ENCODE measurements around the gene CD40.

CD40 gene

GRCh38 chr20:46139908-46140482 lies 21.9 kb downstream of the CD40 start:
- FAIRE-seq = no peak
- no peak for DNase-seq (ENCODE audit: insufficient read length, low spot score)
- TF ChIP-seq POU2F2 (IDR thresholded peaks at IDR 0.05; ENCODE audit: low read depth, low read length) = no peak
- TF ChIP-seq TAF1 (IDR thresholded peaks at IDR 0.05; ENCODE audit: low read depth, low read length) = no peak
- no peak for TF ChIP-seq PAX5 (IDR thresholded peaks at IDR 0.05; ENCODE audit: insufficient read depth, low read length, severe bottlenecking)
- no peak for TF ChIP-seq SPI1 (IDR thresholded peaks at IDR 0.05; ENCODE audit: low read depth, low read length)
- TF ChIP-seq POLR2AphosphoS5 (IDR thresholded peaks at IDR 0.05; ENCODE audit: low read depth, low read length) = no peak
- TF ChIP-seq POLR2A (IDR thresholded peaks at IDR 0.05; ENCODE audit: low read depth, low read length) = no peak

- no peak for DNase-seq (ENCODE audit: insufficient read length, low spot score)
- TF ChIP-seq SPI1 (IDR thresholded peaks at IDR 0.05; ENCODE audit: low read depth, low read length) = no peak
- TF ChIP-seq POLR2AphosphoS5 (IDR thresholded peaks at IDR 0.05; ENCODE audit: low read depth, low read length) = no peak
- no peak for TF ChIP-seq PAX5 (IDR thresholded peaks at IDR 0.05; ENCODE audit: insufficient read depth, low read length, severe bottlenecking)
- TF ChIP-seq TAF1 (IDR thresholded peaks at IDR 0.05; ENCODE audit: low read depth, low read length) = no peak
- TF ChIP-seq POU2F2 (IDR thresholded peaks at IDR 0.05; ENCODE audit: low read depth, low read length) = no peak
- no peak for TF ChIP-seq POLR2A (IDR thresholded peaks at IDR 0.05; ENCODE audit: low read depth, low read length)
- FAIRE-seq = no peak
Measured at GRCh38 chr20:46142124-46142523, 24.0 kb downstream of the CD40 start.

DNA sequence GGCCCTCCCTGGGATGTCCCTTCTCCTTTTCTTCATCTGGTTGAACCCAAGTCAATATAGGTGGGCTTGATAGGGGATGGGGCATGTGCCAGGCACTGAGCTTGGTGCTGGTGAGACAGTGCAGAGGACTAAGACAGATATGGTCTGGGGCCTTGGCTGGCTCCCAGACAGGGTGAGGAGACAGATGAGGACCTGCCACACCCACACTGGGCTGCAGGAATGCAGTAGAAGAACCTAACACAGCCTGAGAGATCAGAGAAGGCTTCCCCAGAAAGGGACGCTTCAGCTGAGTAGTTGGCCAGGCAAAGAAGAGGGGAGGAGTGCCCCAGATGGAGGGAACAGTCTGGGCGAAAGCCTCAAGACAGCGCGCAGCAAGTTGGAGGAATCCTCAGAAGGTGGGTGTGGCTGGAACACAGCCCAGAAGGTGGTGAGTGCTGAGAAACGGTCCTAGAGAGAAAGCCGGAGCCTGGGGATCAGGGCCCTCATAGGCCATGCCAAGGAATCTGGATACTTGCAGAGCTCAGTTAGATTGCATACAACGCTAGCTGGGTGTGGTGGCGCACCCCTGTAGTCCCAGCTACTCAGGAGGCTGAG lies 26.4 kb downstream of the CD40 start:
- no peak for FAIRE-seq
- no peak for TF ChIP-seq TAF1 (IDR thresholded peaks at IDR 0.05; ENCODE audit: low read depth, low read length)
- DNase-seq (ENCODE audit: insufficient read length, low spot score) = no peak

GRCh38 chr20:46145713-46146112 lies 27.6 kb downstream of the CD40 start:
- no peak for DNase-seq (ENCODE audit: insufficient read length, low spot score)
- FAIRE-seq = no peak
- TF ChIP-seq SPI1 (IDR thresholded peaks at IDR 0.05; ENCODE audit: low read depth, low read length) (no peak), POLR2A (IDR thresholded peaks at IDR 0.05; ENCODE audit: low read depth, low read length) (no peak), POLR2AphosphoS5 (IDR thresholded peaks at IDR 0.05; ENCODE audit: low read depth, low read length) (no peak), TAF1 (IDR thresholded peaks at IDR 0.05; ENCODE audit: low read depth, low read length) (no peak), POU2F2 (IDR thresholded peaks at IDR 0.05; ENCODE audit: low read depth, low read length) (no peak), PAX5 (IDR thresholded peaks at IDR 0.05; ENCODE audit: insufficient read depth, low read length, severe bottlenecking) (no peak)

- TF ChIP-seq POU2F2 (IDR thresholded peaks at IDR 0.05; ENCODE audit: low read depth, low read length) = no peak
- no peak for TF ChIP-seq TAF1 (IDR thresholded peaks at IDR 0.05; ENCODE audit: low read depth, low read length)
- TF ChIP-seq POLR2AphosphoS5 (IDR thresholded peaks at IDR 0.05; ENCODE audit: low read depth, low read length) = no peak
- TF ChIP-seq POLR2A (IDR thresholded peaks at IDR 0.05; ENCODE audit: low read depth, low read length) = no peak
- no peak for TF ChIP-seq PAX5 (IDR thresholded peaks at IDR 0.05; ENCODE audit: insufficient read depth, low read length, severe bottlenecking)
- TF ChIP-seq SPI1 (IDR thresholded peaks at IDR 0.05; ENCODE audit: low read depth, low read length) = no peak
- FAIRE-seq = no peak
- DNase-seq (ENCODE audit: insufficient read length, low spot score) = no peak
Measured at GRCh38 chr20:46148313-46149208, 30.4 kb downstream of the CD40 start.

DNA sequence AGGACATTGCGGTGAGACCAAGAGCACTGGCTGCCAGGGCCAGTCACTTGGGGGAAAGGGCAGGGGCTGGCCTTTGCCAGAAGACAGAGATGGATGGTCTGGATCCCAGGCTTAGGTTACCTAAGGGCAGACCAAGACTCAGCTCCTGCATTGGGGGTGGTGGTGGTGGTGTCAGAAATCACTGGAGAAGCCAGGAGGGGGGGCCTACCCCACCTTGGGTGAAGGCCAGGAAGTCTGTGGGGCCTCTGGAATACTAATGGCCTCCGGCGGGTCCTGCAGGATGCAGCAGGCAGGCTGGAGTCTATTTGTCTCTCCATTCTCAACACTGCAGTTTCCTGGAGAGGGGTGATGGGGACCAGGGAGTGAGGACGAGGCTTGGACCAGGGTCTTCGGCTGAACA lies 32.8 kb downstream of the CD40 start:
- FAIRE-seq = no peak
- no peak for DNase-seq (ENCODE audit: insufficient read length, low spot score)
- TF ChIP-seq POU2F2 (IDR thresholded peaks at IDR 0.05; ENCODE audit: low read depth, low read length) (no peak), SPI1 (IDR thresholded peaks at IDR 0.05; ENCODE audit: low read depth, low read length) (no peak), POLR2AphosphoS5 (IDR thresholded peaks at IDR 0.05; ENCODE audit: low read depth, low read length) (no peak), POLR2A (IDR thresholded peaks at IDR 0.05; ENCODE audit: low read depth, low read length) (no peak), TAF1 (IDR thresholded peaks at IDR 0.05; ENCODE audit: low read depth, low read length) (no peak), PAX5 (IDR thresholded peaks at IDR 0.05; ENCODE audit: insufficient read depth, low read length, severe bottlenecking) (no peak)

GRCh38 chr20:46151936-46152335 lies 33.8 kb downstream of the CD40 start:
- no peak for FAIRE-seq
- TF ChIP-seq POLR2AphosphoS5 (IDR thresholded peaks at IDR 0.05; ENCODE audit: low read depth, low read length) (no peak), TAF1 (IDR thresholded peaks at IDR 0.05; ENCODE audit: low read depth, low read length) (no peak), POLR2A (IDR thresholded peaks at IDR 0.05; ENCODE audit: low read depth, low read length) (no peak), POU2F2 (IDR thresholded peaks at IDR 0.05; ENCODE audit: low read depth, low read length) (no peak), SPI1 (IDR thresholded peaks at IDR 0.05; ENCODE audit: low read depth, low read length) (no peak), PAX5 (IDR thresholded peaks at IDR 0.05; ENCODE audit: insufficient read depth, low read length, severe bottlenecking) (no peak)
- DNase-seq (ENCODE audit: insufficient read length, low spot score) = peak; percentile 49

DNA sequence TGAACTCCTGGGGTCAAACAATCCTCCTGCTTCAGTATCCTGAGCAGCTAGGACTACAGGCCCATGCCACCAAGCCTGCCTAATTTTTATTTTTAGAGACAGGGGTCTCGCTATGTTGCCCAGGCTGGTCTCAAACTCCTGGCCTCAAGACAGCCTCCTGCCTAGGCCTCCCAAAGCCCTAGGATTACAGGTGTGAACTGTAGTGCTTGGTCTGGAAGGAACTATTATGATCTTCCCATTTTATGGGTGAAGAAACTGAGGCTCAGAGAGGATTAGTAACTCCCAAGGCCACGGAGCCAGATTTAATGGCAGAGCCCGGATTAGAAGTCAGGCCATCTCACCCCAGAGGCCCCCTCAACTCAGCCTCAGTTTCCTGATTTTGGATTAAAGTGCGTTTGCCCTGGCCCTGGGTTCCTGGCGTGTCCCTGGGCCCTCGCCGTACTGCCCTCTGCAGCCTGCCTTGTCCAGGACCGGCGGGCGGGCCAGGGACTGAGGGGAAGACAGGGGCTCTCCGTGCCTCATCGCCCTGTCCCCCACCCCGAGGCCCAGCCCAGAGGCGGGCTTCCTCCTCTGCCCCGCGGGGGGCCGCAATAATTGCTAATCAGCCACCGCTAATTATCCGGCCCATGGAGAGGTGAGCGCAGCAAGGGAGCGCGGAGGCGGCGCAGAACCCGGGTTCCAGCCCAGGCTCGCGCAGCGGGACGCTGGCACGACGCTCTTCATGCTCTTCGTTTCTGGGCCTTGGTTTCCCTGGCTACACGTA lies 34.9 kb downstream of the CD40 start:
- no peak for FAIRE-seq
- DNase-seq (ENCODE audit: insufficient read length, low spot score) = no peak
- TF ChIP-seq POU2F2 (IDR thresholded peaks at IDR 0.05; ENCODE audit: low read depth, low read length) (no peak), SPI1 (IDR thresholded peaks at IDR 0.05; ENCODE audit: low read depth, low read length) (no peak), POLR2AphosphoS5 (IDR thresholded peaks at IDR 0.05; ENCODE audit: low read depth, low read length) (no peak), PAX5 (IDR thresholded peaks at IDR 0.05; ENCODE audit: insufficient read depth, low read length, severe bottlenecking) (no peak), TAF1 (IDR thresholded peaks at IDR 0.05; ENCODE audit: low read depth, low read length) (no peak), POLR2A (IDR thresholded peaks at IDR 0.05; ENCODE audit: low read depth, low read length) (no peak)

GRCh38 chr20:46154305-46154704 lies 36.2 kb downstream of the CD40 start:
- DNase-seq (ENCODE audit: insufficient read length, low spot score) (no peak), FAIRE-seq (no peak)
- TF ChIP-seq POLR2A (IDR thresholded peaks at IDR 0.05; ENCODE audit: low read depth, low read length) (no peak), TAF1 (IDR thresholded peaks at IDR 0.05; ENCODE audit: low read depth, low read length) (no peak), POLR2AphosphoS5 (IDR thresholded peaks at IDR 0.05; ENCODE audit: low read depth, low read length) (no peak), SPI1 (IDR thresholded peaks at IDR 0.05; ENCODE audit: low read depth, low read length) (no peak), POU2F2 (IDR thresholded peaks at IDR 0.05; ENCODE audit: low read depth, low read length) (no peak), PAX5 (IDR thresholded peaks at IDR 0.05; ENCODE audit: insufficient read depth, low read length, severe bottlenecking) (no peak)

Measured in GM12891 (cell line).